HepG2 (cell line): ENCODE data around the gene BPI. TPM values are rescaled to one million over a fixed set of nuclear protein-coding genes. Genes with fewer than 3 reads are reported as not detected.

Experiments used
- CHD4 ChIP-seq: fragments of 200-600 bp; sonication (generic); IDR thresholded peaks from 2 replicates; pipeline ENCODE4 v1.7.0; 2017; ENCODE audit warnings: mild to moderate bottlenecking, low read length, borderline replicate concordance
- HNRNPLL ChIP-seq: fragments of 200-400 bp; formaldehyde crosslinking; IDR thresholded peaks from 2 replicates; pipeline ENCODE4 v1.6.1; 2017; ENCODE audit warnings: mild to moderate bottlenecking, low read depth, low read length; ENCODE audit not compliant: poor library complexity, severe bottlenecking
- KDM5B ChIP-seq: sonication (generic); formaldehyde crosslinking; IDR thresholded peaks from 2 replicates; pipeline ENCODE4 v1.4.0; 2020; ENCODE audit warnings: missing genetic modification reagents, mild to moderate bottlenecking, borderline replicate concordance
- MAZ ChIP-seq, 2 experiments: sonication (generic) in 1 of 2; formaldehyde crosslinking in 1 of 2; IDR thresholded peaks; 2 replicates each; pipeline versions ENCODE4 v1.5.0 to v1.6.1; 2012 to 2020; ENCODE audit warnings: low read depth in 2 of 2, mild to moderate bottlenecking in 2 of 2, borderline replicate concordance in 1 of 2, improper control_type of control experiment in 1 of 2, low read length in 1 of 2, missing genetic modification reagents in 1 of 2, moderate library complexity in 1 of 2
- NFRKB ChIP-seq: fragments of 450-650 bp; IDR thresholded peaks from 2 replicates; pipeline ENCODE4 v1.6.1; 2017
- ZKSCAN5 ChIP-seq: sonication (generic); formaldehyde crosslinking; IDR thresholded peaks from 2 replicates; pipeline ENCODE4 v1.5.1; 2020; ENCODE audit warnings: mild to moderate bottlenecking, missing genetic modification reagents
- ZNF232 ChIP-seq: sonication (generic); formaldehyde crosslinking; IDR thresholded peaks from 2 replicates; pipeline ENCODE4 v1.4.0; 2020; ENCODE audit warnings: missing genetic modification reagents, borderline replicate concordance
- ZNF3 ChIP-seq: IDR thresholded peaks from 2 replicates; pipeline ENCODE4 v1.7.0; 2017; ENCODE audit warnings: inconsistent platforms
- ZNF7 ChIP-seq: IDR thresholded peaks from 2 replicates; pipeline ENCODE4 v1.6.1; 2016; ENCODE audit warnings: missing biosample characterization, missing genetic modification reagents
- ZNF710 ChIP-seq: sonication (generic); formaldehyde crosslinking; IDR thresholded peaks from 2 replicates; pipeline ENCODE4 v1.5.0; 2020; ENCODE audit warnings: mild to moderate bottlenecking, missing genetic modification reagents, borderline replicate concordance
- ZNF841 ChIP-seq: sonication (generic); formaldehyde crosslinking; IDR thresholded peaks from 2 replicates; pipeline ENCODE4 v1.8.1; 2023; ENCODE audit warnings: missing genetic modification reagents, borderline replicate concordance
- ZSCAN12 ChIP-seq: sonication (generic); formaldehyde crosslinking; IDR thresholded peaks from 2 replicates; pipeline ENCODE4 v1.9.0; 2021; ENCODE audit warnings: mild to moderate bottlenecking, missing genetic modification reagents
- polyA plus RNA-seq, 8 experiments: library from polyadenylated mRNA; depleted of rRNA in 3 of 8; stranded (reverse) in 7 of 8; unstranded in 1 of 8; fragments of >200 nt; fragmentation: Illumina TruSeq in 4 of 8; extraction: Trizol in 4 of 8; gene quantifications; 2 replicates each; pipeline versions ENCODE4 v1.2.1 to v1.2.3, GENCODE V29; 2011 to 2016; ENCODE audit warnings: low read depth in 4 of 8, missing spikeins in 1 of 8, mixed read lengths in 1 of 8; ENCODE audit not compliant: insufficient read depth in 1 of 8
- total RNA-seq, 5 experiments: library from RNA; depleted of rRNA; stranded (reverse); fragments of >200 nt; fragmentation: Illumina TruSeq; extraction: Trizol; gene quantifications; 2 replicates each; pipeline ENCODE4 v1.2.3, GENCODE V29; 2016; ENCODE audit warnings: low read depth in 1 of 5
- TF ChIP-seq, protein P1 (sequence below): sonication (generic); formaldehyde crosslinking; IDR thresholded peaks from 2 replicates; pipeline ENCODE4 v1.5.1; 2020; ENCODE audit warnings: mild to moderate bottlenecking, missing genetic modification reagents
- TF ChIP-seq, protein P2 (sequence below): IDR thresholded peaks from 2 replicates; pipeline ENCODE4 v1.4.0; 2020; ENCODE audit warnings: mild to moderate bottlenecking, missing genetic modification reagents
- TF ChIP-seq, protein P3 (sequence below): sonication (generic); formaldehyde crosslinking; IDR thresholded peaks from 2 replicates; pipeline ENCODE4 v1.4.0; 2020; ENCODE audit warnings: mild to moderate bottlenecking, missing genetic modification reagents
- TF ChIP-seq, protein P4 (sequence below): sonication (generic); formaldehyde crosslinking; IDR thresholded peaks from 2 replicates; pipeline ENCODE4 v1.8.0; 2022; ENCODE audit warnings: missing genetic modification reagents, mild to moderate bottlenecking, borderline replicate concordance

The BPI gene
- total and polyA plus RNA-seq, 2 of the 13 experiments (the other 11 are each of a cell fraction or from before 2014, with no cell fraction given) = not detected

GRCh38 chr20:38290829-38291814 lies 12.8 kb upstream of the BPI start (continued):
- TF ChIP-seq, protein P1, sequence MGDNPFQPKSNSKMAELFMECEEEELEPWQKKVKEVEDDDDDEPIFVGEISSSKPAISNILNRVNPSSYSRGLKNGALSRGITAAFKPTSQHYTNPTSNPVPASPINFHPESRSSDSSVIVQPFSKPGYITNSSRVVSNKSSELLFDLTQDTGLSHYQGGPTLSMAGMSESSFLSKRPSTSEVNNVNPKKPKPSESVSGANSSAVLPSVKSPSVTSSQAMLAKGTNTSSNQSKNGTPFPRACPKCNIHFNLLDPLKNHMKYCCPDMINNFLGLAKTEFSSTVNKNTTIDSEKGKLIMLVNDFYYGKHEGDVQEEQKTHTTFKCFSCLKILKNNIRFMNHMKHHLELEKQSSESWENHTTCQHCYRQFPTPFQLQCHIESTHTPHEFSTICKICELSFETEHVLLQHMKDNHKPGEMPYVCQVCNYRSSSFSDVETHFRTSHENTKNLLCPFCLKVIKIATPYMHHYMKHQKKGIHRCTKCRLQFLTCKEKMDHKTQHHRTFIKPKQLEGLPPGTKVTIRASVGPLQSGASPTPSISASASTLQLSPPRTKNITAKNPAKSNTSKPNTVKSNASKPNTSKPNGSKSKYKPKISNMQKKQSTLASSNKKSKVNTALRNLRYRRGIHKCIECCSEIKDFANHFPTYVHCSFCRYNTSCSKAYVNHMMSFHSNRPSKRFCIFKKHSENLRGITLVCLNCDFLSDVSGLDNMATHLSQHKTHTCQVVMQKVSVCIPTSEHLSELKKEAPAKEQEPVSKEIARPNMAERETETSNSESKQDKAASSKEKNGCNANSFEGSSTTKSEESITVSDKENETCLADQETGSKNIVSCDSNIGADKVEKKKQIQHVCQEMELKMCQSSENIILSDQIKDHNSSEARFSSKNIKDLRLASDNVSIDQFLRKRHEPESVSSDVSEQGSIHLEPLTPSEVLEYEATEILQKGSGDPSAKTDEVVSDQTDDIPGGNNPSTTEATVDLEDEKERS (CRISPR knock-in tag) = no peak
- TF ChIP-seq, protein P2, sequence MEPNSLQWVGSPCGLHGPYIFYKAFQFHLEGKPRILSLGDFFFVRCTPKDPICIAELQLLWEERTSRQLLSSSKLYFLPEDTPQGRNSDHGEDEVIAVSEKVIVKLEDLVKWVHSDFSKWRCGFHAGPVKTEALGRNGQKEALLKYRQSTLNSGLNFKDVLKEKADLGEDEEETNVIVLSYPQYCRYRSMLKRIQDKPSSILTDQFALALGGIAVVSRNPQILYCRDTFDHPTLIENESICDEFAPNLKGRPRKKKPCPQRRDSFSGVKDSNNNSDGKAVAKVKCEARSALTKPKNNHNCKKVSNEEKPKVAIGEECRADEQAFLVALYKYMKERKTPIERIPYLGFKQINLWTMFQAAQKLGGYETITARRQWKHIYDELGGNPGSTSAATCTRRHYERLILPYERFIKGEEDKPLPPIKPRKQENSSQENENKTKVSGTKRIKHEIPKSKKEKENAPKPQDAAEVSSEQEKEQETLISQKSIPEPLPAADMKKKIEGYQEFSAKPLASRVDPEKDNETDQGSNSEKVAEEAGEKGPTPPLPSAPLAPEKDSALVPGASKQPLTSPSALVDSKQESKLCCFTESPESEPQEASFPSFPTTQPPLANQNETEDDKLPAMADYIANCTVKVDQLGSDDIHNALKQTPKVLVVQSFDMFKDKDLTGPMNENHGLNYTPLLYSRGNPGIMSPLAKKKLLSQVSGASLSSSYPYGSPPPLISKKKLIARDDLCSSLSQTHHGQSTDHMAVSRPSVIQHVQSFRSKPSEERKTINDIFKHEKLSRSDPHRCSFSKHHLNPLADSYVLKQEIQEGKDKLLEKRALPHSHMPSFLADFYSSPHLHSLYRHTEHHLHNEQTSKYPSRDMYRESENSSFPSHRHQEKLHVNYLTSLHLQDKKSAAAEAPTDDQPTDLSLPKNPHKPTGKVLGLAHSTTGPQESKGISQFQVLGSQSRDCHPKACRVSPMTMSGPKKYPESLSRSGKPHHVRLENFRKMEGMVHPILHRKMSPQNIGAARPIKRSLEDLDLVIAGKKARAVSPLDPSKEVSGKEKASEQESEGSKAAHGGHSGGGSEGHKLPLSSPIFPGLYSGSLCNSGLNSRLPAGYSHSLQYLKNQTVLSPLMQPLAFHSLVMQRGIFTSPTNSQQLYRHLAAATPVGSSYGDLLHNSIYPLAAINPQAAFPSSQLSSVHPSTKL (CRISPR knock-in tag) = peak; percentile 39; the same call in 1 of the 2 replicates
- TF ChIP-seq ZNF3 = peak; percentile 77; the same call in 1 of the 2 replicates
- 0 out of 2 replicates have a peak, but pooled peaks have one; percentile 24 for TF ChIP-seq ZNF232
- no peak for TF ChIP-seq HNRNPLL
- TF ChIP-seq, protein P3, sequence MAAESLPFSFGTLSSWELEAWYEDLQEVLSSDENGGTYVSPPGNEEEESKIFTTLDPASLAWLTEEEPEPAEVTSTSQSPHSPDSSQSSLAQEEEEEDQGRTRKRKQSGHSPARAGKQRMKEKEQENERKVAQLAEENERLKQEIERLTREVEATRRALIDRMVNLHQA (CRISPR knock-in tag) = no peak
- TF ChIP-seq, protein P4, sequence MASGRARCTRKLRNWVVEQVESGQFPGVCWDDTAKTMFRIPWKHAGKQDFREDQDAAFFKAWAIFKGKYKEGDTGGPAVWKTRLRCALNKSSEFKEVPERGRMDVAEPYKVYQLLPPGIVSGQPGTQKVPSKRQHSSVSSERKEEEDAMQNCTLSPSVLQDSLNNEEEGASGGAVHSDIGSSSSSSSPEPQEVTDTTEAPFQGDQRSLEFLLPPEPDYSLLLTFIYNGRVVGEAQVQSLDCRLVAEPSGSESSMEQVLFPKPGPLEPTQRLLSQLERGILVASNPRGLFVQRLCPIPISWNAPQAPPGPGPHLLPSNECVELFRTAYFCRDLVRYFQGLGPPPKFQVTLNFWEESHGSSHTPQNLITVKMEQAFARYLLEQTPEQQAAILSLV (CRISPR knock-in tag) = peak; percentile 20; the same call in 1 of the 2 replicates
- no peak; the same call in 1 of the 2 replicates for TF ChIP-seq MAZ (IDR thresholded peaks at IDR 0.05; ENCODE audit: borderline replicate concordance, low read depth, low read length)
- TF ChIP-seq MAZ (CRISPR knock-in tag; IDR thresholded peaks at IDR 0.05; ENCODE audit: low read depth) = no peak
- TF ChIP-seq ZNF710 (CRISPR knock-in tag) = no peak
- TF ChIP-seq ZKSCAN5 (CRISPR knock-in tag) = no peak
- TF ChIP-seq NFRKB = no peak
- no peak for TF ChIP-seq ZSCAN12 (CRISPR knock-in tag)
- TF ChIP-seq KDM5B (CRISPR knock-in tag) = no peak
- 0 out of 2 replicates have a peak, but pooled peaks have one; percentile 6 for TF ChIP-seq ZNF7 (CRISPR knock-in tag)
- TF ChIP-seq ZNF841 (CRISPR knock-in tag) = no peak
- TF ChIP-seq CHD4 = peak; percentile 49; the same call in 1 of the 2 replicates
